ENCODE results near the gene LPO.

LPO gene

DNA sequence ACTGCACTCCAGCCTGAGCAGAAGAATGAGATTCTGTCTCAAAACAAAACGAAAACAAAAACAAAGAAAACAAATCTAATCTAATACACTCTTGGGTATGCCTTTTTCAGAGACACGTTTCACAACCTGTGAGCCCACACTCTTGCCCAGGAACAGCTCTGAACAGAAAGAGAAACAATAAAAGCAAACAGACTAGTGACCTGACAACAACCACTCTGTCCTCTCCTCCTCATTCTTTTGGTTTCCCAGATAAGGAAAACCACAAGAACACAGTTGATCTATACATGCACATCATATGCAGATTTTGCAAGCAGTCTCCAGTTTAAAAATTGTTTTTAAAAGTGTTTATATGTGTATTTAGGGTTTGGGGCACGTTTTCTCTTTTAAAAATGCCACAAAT, 20.6 kb upstream of the LPO start:
- peak overlapping the region; percentile 31 to 91 for H3K27ac Mint-ChIP-seq

GRCh38 chr17:58219007-58219788, 19.2 kb upstream of the LPO start, which contains the start of gene MKS1:
TSS of gene MKS1 (minus strand) at chr17:58219255. CDS start at chr17:58219230, 25 bp downstream.
- peak; percentile 96 to 97 for DNase-seq
- Mint-ChIP-seq H3K4me1 (peaks cover 29% of the 10 kb centered on the region), H3K4me3 (peak within 1 kb of the TSS; percentile 91 to 92), H3K9me3 (no peaks in the 10 kb centered on the region), H3K27ac (peak within 1 kb of the TSS; percentile 95 to 97), H3K27me3 (no peaks in the 10 kb centered on the region)
- peak; percentile 99 for ATAC-seq

More for the DNA sequence above, 20.6 kb upstream of the LPO start:
- ATAC-seq (no peak), DNase-seq (no peak)
- peak overlapping the region; percentile 41 to 54 for H3K4me3 Mint-ChIP-seq
- peaks cover 24% of the 10 kb centered on the region for H3K4me1 Mint-ChIP-seq
- H3K27me3 Mint-ChIP-seq, result no peaks in the 10 kb centered on the region
- no peaks in the 10 kb centered on the region for H3K9me3 Mint-ChIP-seq

DNA sequence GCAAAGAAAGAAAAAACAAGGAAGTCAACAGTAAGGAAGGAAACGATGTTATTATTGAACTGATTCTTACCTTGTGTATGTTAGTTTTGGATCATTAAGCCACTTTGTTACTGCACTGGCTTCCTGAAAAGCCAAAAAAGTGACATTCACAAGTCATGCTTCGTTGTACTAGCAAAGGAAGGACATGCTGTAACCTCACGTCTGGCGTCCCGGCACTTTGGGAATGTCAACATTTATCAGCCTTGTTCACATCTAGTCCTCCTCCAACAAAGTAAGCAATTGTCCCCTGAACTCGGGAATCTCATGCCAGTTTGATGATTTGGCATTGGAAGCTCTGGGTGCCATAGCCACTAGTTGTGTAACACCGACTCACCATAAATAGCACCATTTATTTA, 18.6 kb upstream of the LPO start:
- ATAC-seq (no peak), DNase-seq (no peak)
- Mint-ChIP-seq H3K4me3 (peak overlapping the region; percentile 91 to 92), H3K27ac (peak overlapping the region; percentile 95 to 97), H3K9me3 (no peaks in the 10 kb centered on the region), H3K4me1 (peaks cover 33% of the 10 kb centered on the region), H3K27me3 (no peaks in the 10 kb centered on the region)

GRCh38 chr17:58224315-58224714, 14.1 kb upstream of the LPO start:
- ATAC-seq (peak; percentile 74), DNase-seq (no peak)
- peak overlapping the region in 1 of 2 donors; percentile 59 for H3K27ac Mint-ChIP-seq

DNA sequence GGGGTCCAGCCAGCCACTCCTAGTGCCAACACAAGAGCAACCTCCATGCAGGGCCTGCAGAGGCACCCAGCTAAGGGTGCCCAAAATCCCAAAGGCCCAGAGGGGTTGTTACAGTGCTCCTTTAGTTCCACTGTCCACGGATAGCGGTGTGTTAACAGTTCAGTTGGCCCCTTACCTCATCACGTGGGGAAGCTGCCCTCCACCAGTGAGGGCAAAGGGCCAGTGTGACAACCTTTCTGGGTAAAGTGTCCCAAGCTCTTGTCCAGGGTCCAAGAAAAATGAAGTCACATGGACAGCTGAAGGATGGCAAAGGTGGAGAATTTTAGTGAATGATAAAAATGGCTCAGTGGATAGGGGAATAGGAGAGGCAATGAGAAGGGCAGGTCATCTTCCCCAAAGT, 10.7 kb upstream of the LPO start:
- H3K4me1 Mint-ChIP-seq, result peaks cover 19% of the 10 kb centered on the region
- H3K27me3 Mint-ChIP-seq, result peaks cover 14% of the 10 kb centered on the region
- no peak overlapping the region for H3K4me3 Mint-ChIP-seq
- DNase-seq (no peak), ATAC-seq (no peak)
- no peaks in the 10 kb centered on the region for H3K9me3 Mint-ChIP-seq
- no peak overlapping the region for H3K27ac Mint-ChIP-seq

More at GRCh38 chr17:58224315-58224714, 14.1 kb upstream of the LPO start:
- peaks cover 14% of the 10 kb centered on the region for H3K27me3 Mint-ChIP-seq
- H3K9me3 Mint-ChIP-seq, result no peaks in the 10 kb centered on the region
- peaks cover 23% of the 10 kb centered on the region for H3K4me1 Mint-ChIP-seq
- no peak overlapping the region for H3K4me3 Mint-ChIP-seq

GRCh38 chr17:58228679-58229078, 9.7 kb upstream of the LPO start:
- H3K27ac Mint-ChIP-seq, result no peak overlapping the region
- peaks cover 14% of the 10 kb centered on the region for H3K27me3 Mint-ChIP-seq
- DNase-seq (no peak), ATAC-seq (no peak)
- H3K9me3 Mint-ChIP-seq, result no peaks in the 10 kb centered on the region
- H3K4me3 Mint-ChIP-seq, result no peak overlapping the region
- H3K4me1 Mint-ChIP-seq, result peaks cover 21% of the 10 kb centered on the region

- ATAC-seq (no peak), DNase-seq (no peak)
- H3K4me1 Mint-ChIP-seq, result peaks cover 15% of the 10 kb centered on the region
- H3K27me3 Mint-ChIP-seq, result peaks cover 14% of the 10 kb centered on the region
- H3K27ac Mint-ChIP-seq, result peak overlapping the region in 1 of 2 donors; percentile 13
- no peaks in the 10 kb centered on the region for H3K9me3 Mint-ChIP-seq
- H3K4me3 Mint-ChIP-seq, result no peak overlapping the region
Observed at GRCh38 chr17:58229384-58229783, 9.0 kb upstream of the LPO start.

- ATAC-seq (no peak), DNase-seq (no peak)
- Mint-ChIP-seq H3K4me1 (peaks cover 12% of the 10 kb centered on the region), H3K4me3 (no peak overlapping the region), H3K27ac (no peak overlapping the region), H3K27me3 (peaks cover 18% of the 10 kb centered on the region), H3K9me3 (no peaks in the 10 kb centered on the region)
Observed at GRCh38 chr17:58229881-58230280, 8.5 kb upstream of the LPO start.

GRCh38 chr17:58231641-58232040, 6.7 kb upstream of the LPO start:
- DNase-seq, result no peak
- H3K27me3 Mint-ChIP-seq, result peaks cover 30% of the 10 kb centered on the region

GRCh38 chr17:58232707-58233156, 5.7 kb upstream of the LPO start:
- Mint-ChIP-seq H3K27me3 (peaks cover 24% of the 10 kb centered on the region), H3K4me1 (peaks cover 12% of the 10 kb centered on the region), H3K9me3 (no peaks in the 10 kb centered on the region), H3K4me3 (peak overlapping the region in 1 of 2 donors; percentile 46), H3K27ac (no peak overlapping the region)
- DNase-seq (no peak), ATAC-seq (peak; percentile 58)

More at GRCh38 chr17:58231641-58232040, 6.7 kb upstream of the LPO start:
- no peak for ATAC-seq
- no peak overlapping the region for H3K4me3 Mint-ChIP-seq
- no peak overlapping the region for H3K27ac Mint-ChIP-seq
- peaks cover 12% of the 10 kb centered on the region for H3K4me1 Mint-ChIP-seq
- no peaks in the 10 kb centered on the region for H3K9me3 Mint-ChIP-seq

- H3K4me3 Mint-ChIP-seq, result no peak overlapping the region
- no peaks in the 10 kb centered on the region for H3K9me3 Mint-ChIP-seq
- ATAC-seq (no peak), DNase-seq (no peak)
- H3K27ac Mint-ChIP-seq, result no peak overlapping the region
- H3K27me3 Mint-ChIP-seq, result peaks cover 23% of the 10 kb centered on the region
- peaks cover 12% of the 10 kb centered on the region for H3K4me1 Mint-ChIP-seq
Observed at GRCh38 chr17:58233543-58233942, 4.8 kb upstream of the LPO start.

GRCh38 chr17:58234512-58234911, 3.9 kb upstream of the LPO start:
- DNase-seq (no peak), ATAC-seq (no peak)
- Mint-ChIP-seq H3K27me3 (peaks cover 32% of the 10 kb centered on the region), H3K27ac (no peak overlapping the region), H3K9me3 (no peaks in the 10 kb centered on the region), H3K4me1 (peaks cover 12% of the 10 kb centered on the region), H3K4me3 (no peak overlapping the region)

DNA sequence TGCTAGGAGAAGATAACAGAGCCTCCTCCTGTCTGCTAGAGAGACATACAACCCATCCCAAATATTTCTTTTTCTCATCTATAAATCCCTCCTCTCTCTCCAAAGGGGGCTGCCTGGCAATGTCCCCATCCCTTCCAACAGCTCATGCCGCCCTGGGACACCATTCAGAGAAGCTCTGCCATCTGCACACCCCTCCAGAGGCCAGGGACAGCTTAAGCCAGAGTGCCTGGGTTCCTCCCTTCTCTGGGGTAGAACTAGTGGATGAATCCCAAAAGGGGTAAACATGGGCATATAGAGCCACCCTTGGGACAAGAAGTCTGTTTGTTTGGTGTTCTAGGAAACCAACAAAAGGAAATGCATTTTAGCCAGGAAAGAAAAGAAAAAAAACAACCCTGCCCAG, 2.6 kb upstream of the LPO start:
- Mint-ChIP-seq H3K27ac (no peak overlapping the region), H3K27me3 (peaks cover 44% of the 10 kb centered on the region), H3K9me3 (no peaks in the 10 kb centered on the region), H3K4me3 (no peak overlapping the region), H3K4me1 (peaks cover 12% of the 10 kb centered on the region)
- no peak for ATAC-seq
- DNase-seq, result no peak

- peaks cover 12% of the 10 kb centered on the region for H3K4me1 Mint-ChIP-seq
- no peak for DNase-seq
- H3K9me3 Mint-ChIP-seq, result no peaks in the 10 kb centered on the region
- no peak overlapping the region for H3K4me3 Mint-ChIP-seq
- no peak overlapping the region for H3K27ac Mint-ChIP-seq
- peaks cover 47% of the 10 kb centered on the region for H3K27me3 Mint-ChIP-seq
- no peak for ATAC-seq
Observed at GRCh38 chr17:58236394-58236793, 2.0 kb upstream of the LPO start.

- DNase-seq, result no peak
- H3K4me1 Mint-ChIP-seq, result peaks cover 10% of the 10 kb centered on the region
- no peak overlapping the region for H3K27ac Mint-ChIP-seq
- H3K4me3 Mint-ChIP-seq, result no peak overlapping the region
- ATAC-seq, result no peak
- no peaks in the 10 kb centered on the region for H3K9me3 Mint-ChIP-seq
- H3K27me3 Mint-ChIP-seq, result peaks cover 72% of the 10 kb centered on the region
Observed at GRCh38 chr17:58239987-58240386, 1.6 kb downstream of the LPO start.

GRCh38 chr17:58242171-58242784, 3.9 kb downstream of the LPO start:
- peak; percentile 88 for ATAC-seq
- Mint-ChIP-seq H3K9me3 (no peaks in the 10 kb centered on the region), H3K27me3 (peaks cover 72% of the 10 kb centered on the region), H3K4me3 (no peak overlapping the region), H3K27ac (no peak overlapping the region), H3K4me1 (peaks cover 10% of the 10 kb centered on the region)
- peak in 1 of 2 donors; percentile 32 for DNase-seq

All from stimulated activated naive CD8-positive, alpha-beta T cell treated with anti-CD3 and anti-CD28 coated beads, Interleukin-15, amount 100 ng/mL, for 72 hours (primary cell).